ENCODE measurements around the gene JMJD8. TPM values are rescaled to one million over a fixed set of nuclear protein-coding genes. Genes with fewer than 3 reads are reported as not detected.

The JMJD8 gene
- total and polyA plus RNA-seq, 9 of the 15 experiments (the other 6 are each of a cell fraction or from before 2014, with no cell fraction given): 1.2 to 50.6 (median 29.3) TPM

GRCh38 chr16:635573-636205 lies 48.4 kb downstream of the JMJD8 start (continued):
- TF ChIP-seq MGA (IDR thresholded peaks at IDR 0.05): peak; percentile 92
- no peak for TF ChIP-seq ZNF174 (CRISPR knock-in tag; IDR thresholded peaks at IDR 0.05)
- TF ChIP-seq ZNF444 (CRISPR knock-in tag; IDR thresholded peaks at IDR 0.05): no peak
- TF ChIP-seq GABPB2 (CRISPR knock-in tag; conservative IDR thresholded peaks at IDR 0.05): no peak
- TF ChIP-seq HDAC3 (IDR thresholded peaks at IDR 0.05; ENCODE audit: borderline replicate concordance, partially characterized antibody): no peak
- no peak for TF ChIP-seq ZNF780A (CRISPR knock-in tag; IDR thresholded peaks at IDR 0.05)
- no peak; the same call in 1 of the 2 replicates for TF ChIP-seq ZNF263 (CRISPR knock-in tag; IDR thresholded peaks at IDR 0.05; ENCODE audit: borderline replicate concordance)
- no peak for TF ChIP-seq NR2C1 (IDR thresholded peaks at IDR 0.05)
- no peak for TF ChIP-seq NR2C1 (tag; IDR thresholded peaks at IDR 0.05)
- no peak for TF ChIP-seq ZNF124 (CRISPR knock-in tag; IDR thresholded peaks at IDR 0.05)
- no peak for TF ChIP-seq NCOR1 (IDR thresholded peaks at IDR 0.05)
- no peak for TF ChIP-seq ZHX1 (conservative IDR thresholded peaks at IDR 0.05; ENCODE audit: low read length)
- TF ChIP-seq ERF (CRISPR knock-in tag; IDR thresholded peaks at IDR 0.05): 0 out of 2 replicates have a peak, but pooled peaks have one; percentile 55

All from K562 (cell line).